Activated naive CD4-positive, alpha-beta T cell treated with anti-CD3 and anti-CD28 coated beads, Interleukin-2, amount 50 U/mL, for 16 hours (primary cell): ENCODE results near the gene SNX24.

Source experiments
- DNase-seq: peaks from one replicate; pipeline ENCODE4 v3.0.0-alpha.2; 2020

SNX24 gene

DNA sequence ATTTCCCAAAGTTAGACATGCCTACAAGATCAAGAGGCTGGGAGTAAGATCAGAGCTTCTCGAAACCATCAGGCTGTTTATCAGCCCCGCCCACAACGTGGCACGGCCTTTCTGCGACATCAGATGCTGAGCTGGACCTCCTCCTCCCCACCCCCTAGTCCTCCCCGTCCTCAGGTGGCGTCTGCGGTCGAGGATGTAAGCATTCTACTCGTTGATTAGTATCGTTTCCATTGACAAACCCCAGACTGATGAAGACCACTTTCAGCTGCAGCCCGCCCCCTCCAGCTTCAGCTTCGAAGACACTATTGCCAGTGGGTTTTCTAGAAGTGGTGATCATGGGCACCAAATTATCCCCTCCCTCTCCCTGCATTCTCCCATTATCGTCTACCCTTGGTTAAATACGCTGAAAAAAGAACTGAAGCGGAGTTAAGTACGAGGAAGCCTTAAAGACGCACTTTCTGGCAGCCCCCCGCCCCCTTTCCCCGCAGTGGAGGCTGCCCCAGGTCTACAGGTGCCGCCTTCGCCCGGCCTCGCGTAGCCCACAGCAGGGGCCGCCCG lies 190.0 kb downstream of the SNX24 start:
- DNase-seq, result no peak

DNA sequence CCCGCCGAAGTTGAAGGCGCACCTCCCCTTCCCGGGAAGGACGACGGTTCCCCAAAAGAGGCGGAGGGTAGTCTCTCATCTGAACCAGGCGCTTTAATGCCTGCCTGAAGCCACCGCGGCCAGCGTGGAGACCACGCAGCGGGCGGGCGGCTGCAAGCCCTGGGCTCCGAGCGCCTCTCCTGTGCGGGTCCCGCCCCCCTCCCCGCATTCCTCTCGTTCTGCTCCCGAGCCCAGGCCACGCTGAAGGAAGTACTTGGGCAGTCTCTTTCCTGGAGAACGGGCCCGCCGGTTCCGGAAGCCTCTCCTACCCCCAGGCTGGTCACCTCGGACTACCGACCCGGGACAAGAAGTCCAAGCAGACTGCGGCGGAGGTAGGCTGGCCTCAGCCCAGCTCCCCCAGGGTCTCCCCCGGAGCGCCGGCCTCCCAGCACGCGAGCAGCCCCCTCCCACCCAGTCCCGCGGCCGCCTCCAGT lies 190.5 kb downstream of the SNX24 start:
- DNase-seq, result no peak

DNA sequence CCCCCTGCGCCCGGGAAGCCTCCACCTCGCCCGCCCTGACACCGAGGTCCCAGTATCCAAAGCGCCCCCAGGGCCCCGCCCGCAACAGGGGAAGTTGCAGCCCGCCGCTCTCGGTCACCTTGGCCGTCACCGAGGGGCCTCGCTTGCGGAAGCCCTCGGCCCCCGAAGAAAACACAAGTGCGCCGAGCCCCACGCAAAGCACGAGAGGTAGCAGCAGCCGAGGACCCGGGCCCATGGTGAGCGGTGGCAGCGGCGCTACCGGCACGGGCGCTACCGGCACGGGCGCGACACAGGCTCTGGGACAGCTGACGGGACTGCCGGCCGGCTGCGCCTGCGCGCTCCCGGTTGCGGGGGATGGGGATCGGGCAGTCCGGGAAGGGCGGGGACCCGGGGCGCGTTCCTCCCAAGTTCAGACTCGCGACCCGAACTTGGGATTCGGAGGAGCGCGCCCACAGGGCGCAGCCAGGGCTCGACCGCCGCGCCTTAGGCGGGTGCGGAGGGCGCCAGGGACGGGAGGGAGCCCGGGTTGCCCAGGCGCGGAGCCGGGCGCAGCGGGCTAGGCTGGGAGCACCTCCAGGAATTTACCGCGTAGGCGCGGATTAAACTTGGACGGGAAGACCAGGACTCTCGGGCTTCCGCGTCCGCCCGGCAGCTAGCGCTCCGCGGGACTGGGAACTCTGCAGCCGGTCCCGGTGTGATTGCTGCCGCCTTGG lies 191.1 kb downstream of the SNX24 start, which contains the start of gene PPIC:
Gene PPIC (minus strand): TSS at position 335 of the 713 bp plus-strand sequence. CDS start 100 bp downstream, at position 235.
- no peak for DNase-seq

DNA sequence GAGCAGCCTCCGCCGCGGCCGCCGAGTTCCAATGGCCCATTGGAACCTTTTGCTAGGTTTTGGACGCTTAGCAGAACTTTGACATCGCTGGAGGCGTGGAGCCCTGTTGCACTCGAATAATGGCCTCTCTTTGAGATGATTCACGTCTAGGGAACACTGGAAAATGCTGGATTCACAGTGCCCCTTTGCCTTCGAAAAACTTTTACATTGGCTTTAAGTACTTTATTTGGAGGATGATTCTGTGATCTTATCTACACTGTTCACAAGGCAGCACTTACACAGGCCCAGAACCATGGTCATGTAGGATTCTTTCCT lies 191.6 kb downstream of the SNX24 start:
- DNase-seq, result no peak

DNA sequence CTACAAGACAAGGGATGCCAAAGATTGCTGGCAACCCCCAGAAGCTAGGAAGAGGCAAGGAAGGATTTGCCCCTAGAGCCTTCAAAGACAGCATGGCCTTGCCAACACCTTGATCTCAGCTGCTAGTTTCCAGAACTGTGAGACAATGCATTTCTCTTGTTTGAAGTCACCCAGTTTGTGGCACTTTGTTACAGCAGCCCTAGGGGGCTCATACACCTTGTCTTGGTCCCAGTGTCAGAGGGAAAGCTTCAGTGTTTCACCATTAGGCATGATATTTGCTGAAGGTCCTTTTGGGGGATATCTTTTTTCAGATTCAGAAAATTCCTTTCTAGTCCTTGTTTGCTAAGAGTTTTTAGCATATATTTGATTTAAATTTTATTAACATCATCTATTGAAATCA lies 194.3 kb downstream of the SNX24 start:
- DNase-seq, result no peak

DNA sequence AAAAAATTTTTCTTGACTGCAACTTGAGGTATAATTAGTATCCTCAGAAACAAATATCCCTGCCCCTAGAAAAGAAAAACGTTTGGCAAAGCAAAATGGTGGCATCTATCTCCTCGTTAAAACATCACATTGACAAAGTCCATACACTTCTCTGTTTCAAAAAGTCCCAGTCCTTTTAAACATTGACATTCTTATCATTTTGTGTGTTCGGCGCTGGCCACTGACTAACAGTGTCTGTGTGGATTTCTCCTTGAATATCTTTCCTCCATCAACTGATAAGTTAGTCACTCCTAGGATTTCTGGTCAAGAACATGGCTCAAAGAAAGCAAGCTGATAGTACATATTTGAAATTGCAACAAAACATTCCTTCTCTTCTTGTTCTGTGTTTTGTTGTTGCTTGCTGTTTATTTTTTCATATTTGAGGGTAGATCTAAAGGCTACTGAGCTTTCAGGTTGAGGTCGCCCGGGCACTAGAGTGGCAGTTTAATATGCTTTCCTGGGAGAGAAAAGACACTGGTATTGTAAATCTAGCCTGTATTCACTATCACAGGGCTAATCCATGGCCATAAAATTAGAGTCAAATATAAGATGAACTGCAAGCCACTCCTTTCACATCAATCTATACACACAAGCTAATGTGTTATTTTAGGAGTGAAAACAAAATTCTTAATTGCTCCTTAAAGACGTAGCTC lies 199.7 kb downstream of the SNX24 start:
- DNase-seq, result no peak

DNA sequence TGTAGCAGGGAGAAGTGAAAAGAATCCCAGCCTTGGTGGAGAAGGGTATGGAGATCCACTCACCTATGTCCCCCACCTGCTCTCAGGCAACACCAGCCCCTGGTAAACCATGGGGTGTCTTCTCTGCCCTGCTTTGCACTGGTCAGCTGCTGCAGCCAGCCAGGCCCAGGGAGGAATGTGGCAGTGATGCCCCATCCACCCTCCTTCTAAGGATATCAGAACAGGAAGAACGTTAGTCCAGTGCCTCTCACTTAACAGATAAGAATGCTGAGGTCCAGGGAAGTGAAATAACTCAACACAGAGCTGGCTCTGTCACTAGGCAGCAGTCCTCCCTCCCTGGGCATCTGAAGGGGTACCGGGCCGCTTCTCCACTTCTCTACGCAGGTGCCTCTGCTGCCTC lies 200.8 kb downstream of the SNX24 start:
- no peak for DNase-seq

DNA sequence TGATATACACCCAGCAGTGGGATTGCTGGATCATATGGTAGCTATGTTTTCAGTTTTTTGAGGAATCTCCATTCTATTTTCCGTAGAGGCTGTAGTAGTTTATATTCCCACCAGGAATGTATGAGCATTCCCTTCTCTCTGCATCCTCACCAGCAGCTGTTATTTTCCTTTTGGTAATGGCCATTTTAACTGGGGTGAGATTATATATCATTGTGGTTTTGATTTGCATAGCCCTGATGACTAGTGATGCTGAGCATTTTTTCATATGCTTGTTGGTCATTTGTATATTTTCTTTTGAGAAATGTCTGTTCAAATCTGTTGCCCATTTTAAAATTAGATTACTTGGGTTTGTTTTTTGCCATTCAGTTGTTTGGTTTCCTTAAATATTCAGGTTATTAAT lies 202.3 kb downstream of the SNX24 start:
- no peak for DNase-seq

DNA sequence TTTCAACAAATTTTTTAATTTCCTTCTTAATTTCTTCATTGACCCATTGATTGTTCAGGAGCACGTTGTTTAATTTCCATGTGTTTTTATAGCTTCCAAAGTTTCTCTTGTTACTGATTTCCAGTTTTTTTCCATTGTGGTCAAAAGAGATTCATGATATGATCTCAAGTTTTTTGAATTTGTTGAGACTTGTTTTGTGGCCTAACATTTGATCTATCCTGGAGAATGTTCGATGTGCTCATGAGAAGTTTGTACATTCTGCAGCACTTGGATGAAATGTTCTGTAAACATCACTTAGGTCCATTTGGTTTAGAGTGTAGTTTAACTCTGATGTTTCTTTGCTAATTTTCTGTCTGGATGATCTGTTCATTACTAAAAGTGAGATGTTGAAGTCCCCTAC lies 205.8 kb downstream of the SNX24 start:
- DNase-seq, result no peak
